Muscle layer of duodenum (tissue), 2 donors: ENCODE results near the gene DPP4.

Experiments
- H3K27ac ChIP-seq: one replicate; pipeline ENCODE4 v1.7.0; 2013; ENCODE audit warnings: mild to moderate bottlenecking, low read length
- H3K27me3 ChIP-seq: one replicate; pipeline ENCODE4 v1.7.0; 2013; ENCODE audit warnings: low read depth, mild to moderate bottlenecking, control low read depth, low read length
- H3K36me3 ChIP-seq, 2 donors: one replicate each; pipeline ENCODE4 v1.7.0; 2013; ENCODE audit warnings: low read length in 2 of 2, control low read depth in 1 of 2, mild to moderate bottlenecking in 1 of 2; ENCODE audit not compliant: insufficient read depth in 2 of 2, control insufficient read depth in 1 of 2
- H3K4me1 ChIP-seq, 2 donors: one replicate each; pipeline ENCODE4 v1.7.0; 2013; ENCODE audit warnings: low read length in 2 of 2, mild to moderate bottlenecking in 2 of 2, control low read depth in 1 of 2, moderate library complexity in 1 of 2; ENCODE audit not compliant: insufficient read depth in 2 of 2, control insufficient read depth in 1 of 2
- H3K4me3 ChIP-seq, 2 donors: one replicate each; pipeline ENCODE4 v1.7.0; 2013; ENCODE audit warnings: low read length in 2 of 2, low read depth in 1 of 2, mild to moderate bottlenecking in 1 of 2
- H3K9me3 ChIP-seq, 2 donors: one replicate each; pipeline ENCODE4 v1.7.0; 2013; ENCODE audit warnings: low read length in 2 of 2, control low read depth in 1 of 2, mild to moderate bottlenecking in 1 of 2; ENCODE audit not compliant: control insufficient read depth in 1 of 2
- donor health status: healthy.

The DPP4 gene

GRCh38 chr2:162069267-162069903, 4.6 kb downstream of the DPP4 start:
- Histone ChIP-seq H3K4me3 (no peak overlapping the region), H3K9me3 (no peaks in the 10 kb centered on the region), H3K4me1 (peaks cover 4 to 20% of the 10 kb centered on the region in 2 donors), H3K27me3 (no peaks in the 10 kb centered on the region), H3K36me3 (no peaks in the 10 kb centered on the region), H3K27ac (no peak overlapping the region)

- no peaks in the 10 kb centered on the region for H3K27me3 ChIP-seq
- H3K4me3 ChIP-seq: no peak overlapping the region
- H3K27ac ChIP-seq: no peak overlapping the region
- peaks cover 4 to 11% of the 10 kb centered on the region in 2 donors for H3K4me1 ChIP-seq
- no peaks in the 10 kb centered on the region for H3K9me3 ChIP-seq
- no peaks in the 10 kb centered on the region for H3K36me3 ChIP-seq
Measured at GRCh38 chr2:162067596-162067995, 6.4 kb downstream of the DPP4 start.

GRCh38 chr2:162065767-162066166, 8.2 kb downstream of the DPP4 start:
- H3K27ac ChIP-seq: no peak overlapping the region
- H3K4me3 ChIP-seq: no peak overlapping the region
- no peaks in the 10 kb centered on the region for H3K27me3 ChIP-seq
- H3K36me3 ChIP-seq: no peaks in the 10 kb centered on the region
- H3K4me1 ChIP-seq: no peaks in the 10 kb centered on the region
- H3K9me3 ChIP-seq: no peaks in the 10 kb centered on the region

DNA sequence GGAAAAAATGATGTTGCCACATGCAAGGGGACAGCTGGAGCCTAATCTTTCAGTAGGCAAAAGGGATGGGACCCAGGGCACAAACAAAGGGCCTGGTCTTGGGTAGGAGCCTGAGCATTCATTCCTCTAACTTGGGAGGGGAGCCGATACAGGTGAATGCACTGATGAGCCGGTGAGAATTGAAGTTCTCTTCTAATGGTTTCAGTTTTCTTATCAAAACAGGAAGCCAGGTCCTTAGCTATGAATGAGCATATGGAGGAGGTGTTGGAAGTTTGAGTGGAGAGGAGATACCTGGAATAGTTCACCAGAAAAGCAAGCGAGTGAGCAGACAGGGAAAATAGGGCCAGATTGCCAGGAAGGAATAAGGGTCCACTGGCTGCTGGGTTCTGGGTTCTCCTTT, 10.1 kb downstream of the DPP4 start:
- H3K27me3 ChIP-seq: no peaks in the 10 kb centered on the region
- H3K9me3 ChIP-seq: no peaks in the 10 kb centered on the region
- no peak overlapping the region for H3K27ac ChIP-seq
- no peaks in the 10 kb centered on the region for H3K36me3 ChIP-seq
- H3K4me3 ChIP-seq: no peak overlapping the region
- no peaks in the 10 kb centered on the region for H3K4me1 ChIP-seq

GRCh38 chr2:162063281-162063680, 10.7 kb downstream of the DPP4 start:
- H3K9me3 ChIP-seq: no peaks in the 10 kb centered on the region
- H3K4me3 ChIP-seq: no peak overlapping the region
- H3K27me3 ChIP-seq: no peaks in the 10 kb centered on the region
- no peaks in the 10 kb centered on the region for H3K4me1 ChIP-seq
- H3K36me3 ChIP-seq: no peaks in the 10 kb centered on the region
- H3K27ac ChIP-seq: no peak overlapping the region

DNA sequence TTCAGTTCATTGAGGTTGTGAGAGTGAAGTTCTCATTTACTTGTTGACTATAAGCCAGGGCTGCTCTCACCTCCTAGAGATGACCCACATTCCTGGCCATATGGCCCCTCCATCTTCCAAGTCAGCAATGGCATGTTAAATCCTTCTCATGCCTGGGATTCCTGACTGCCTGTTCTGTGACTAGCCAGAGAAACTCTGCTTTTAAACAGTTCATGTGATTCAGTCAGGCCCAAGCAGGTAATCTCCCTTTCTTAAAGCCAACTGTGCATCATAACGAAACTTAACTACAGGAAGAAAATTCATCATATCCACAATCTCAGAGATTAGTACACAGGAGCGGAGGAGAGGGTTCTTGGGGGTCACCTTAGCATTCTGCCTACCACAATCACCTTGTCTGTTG, 11.5 kb downstream of the DPP4 start:
- peaks cover under 1 to 2% of the 10 kb centered on the region in 2 donors for H3K9me3 ChIP-seq
- H3K36me3 ChIP-seq: no peaks in the 10 kb centered on the region
- no peaks in the 10 kb centered on the region for H3K4me1 ChIP-seq
- no peak overlapping the region for H3K27ac ChIP-seq
- no peaks in the 10 kb centered on the region for H3K27me3 ChIP-seq
- no peak overlapping the region for H3K4me3 ChIP-seq

- no peak overlapping the region for H3K4me3 ChIP-seq
- no peak overlapping the region for H3K27ac ChIP-seq
- no peaks in the 10 kb centered on the region for H3K27me3 ChIP-seq
- H3K4me1 ChIP-seq: no peaks in the 10 kb centered on the region
- peaks cover 10 to 13% of the 10 kb centered on the region in 2 donors for H3K9me3 ChIP-seq
- H3K36me3 ChIP-seq: no peaks in the 10 kb centered on the region
Measured at GRCh38 chr2:162061021-162061420, 13.0 kb downstream of the DPP4 start.

DNA sequence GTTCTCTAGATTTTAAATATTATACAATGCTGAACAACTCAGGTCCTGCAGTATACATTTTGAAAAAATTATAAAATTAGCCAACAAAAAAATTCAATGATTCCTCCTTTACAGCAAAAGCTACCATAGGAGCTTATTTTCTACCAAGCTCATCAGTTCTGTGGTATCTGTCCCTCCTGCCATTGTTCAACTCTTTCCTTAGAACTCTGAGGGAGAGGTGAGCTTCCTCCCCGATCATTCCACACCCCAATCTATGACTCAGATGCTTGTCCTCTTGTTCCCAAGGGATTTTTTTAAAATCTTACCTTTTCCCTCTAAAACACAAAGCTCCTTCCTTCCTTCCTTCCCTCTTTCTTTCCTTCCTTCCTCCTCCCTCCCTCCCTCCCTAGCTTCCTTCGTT, 13.5 kb downstream of the DPP4 start:
- H3K27me3 ChIP-seq: no peaks in the 10 kb centered on the region

DNA sequence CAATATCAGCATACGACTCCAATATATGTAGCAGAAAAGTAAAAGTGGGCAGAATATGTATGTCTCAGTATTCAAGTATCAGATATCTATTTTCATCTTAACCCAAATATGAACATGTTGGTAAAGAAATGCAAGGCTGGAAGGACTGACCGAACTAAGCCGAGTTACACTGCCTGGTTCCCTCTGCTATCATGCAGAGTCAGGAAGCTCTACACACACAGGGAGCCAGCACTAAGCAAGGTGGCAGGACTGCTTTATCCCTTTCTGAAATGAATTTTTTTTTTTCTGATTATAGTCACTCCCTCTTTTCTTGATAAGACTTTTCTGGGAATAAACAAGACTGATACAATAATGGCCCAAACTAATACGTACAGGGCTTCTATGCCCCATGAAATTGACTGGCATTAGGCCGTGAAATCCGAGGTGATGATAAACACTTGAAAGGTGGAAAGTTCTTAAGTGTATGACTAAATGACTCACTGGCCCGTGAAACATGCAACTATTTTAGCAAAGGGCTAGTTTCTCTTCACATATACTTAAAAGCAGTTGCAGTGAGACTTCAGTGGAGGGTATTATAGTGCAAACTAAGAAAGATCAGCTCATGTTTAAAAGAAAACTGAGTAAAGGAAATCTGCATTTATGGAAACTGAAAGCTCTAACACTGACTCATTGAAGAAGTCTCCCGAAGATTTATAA, 14.9 kb downstream of the DPP4 start:
- H3K27ac ChIP-seq: no peak overlapping the region
- H3K4me1 ChIP-seq: no peaks in the 10 kb centered on the region
- no peak overlapping the region for H3K4me3 ChIP-seq
- no peaks in the 10 kb centered on the region for H3K36me3 ChIP-seq
- peaks cover 10 to 13% of the 10 kb centered on the region in 2 donors for H3K9me3 ChIP-seq
- no peaks in the 10 kb centered on the region for H3K27me3 ChIP-seq

More for the DNA sequence above, 13.5 kb downstream of the DPP4 start:
- Histone ChIP-seq H3K4me3 (no peak overlapping the region), H3K9me3 (peaks cover 10 to 13% of the 10 kb centered on the region in 2 donors), H3K4me1 (no peaks in the 10 kb centered on the region), H3K27ac (no peak overlapping the region), H3K36me3 (no peaks in the 10 kb centered on the region)

- Histone ChIP-seq H3K4me1 (no peaks in the 10 kb centered on the region), H3K27ac (no peak overlapping the region), H3K36me3 (no peaks in the 10 kb centered on the region), H3K9me3 (peaks cover 10 to 13% of the 10 kb centered on the region in 2 donors), H3K4me3 (no peak overlapping the region), H3K27me3 (no peaks in the 10 kb centered on the region)
Measured at GRCh38 chr2:162057426-162057825, 16.6 kb downstream of the DPP4 start.

- Histone ChIP-seq H3K9me3 (peaks cover 10 to 13% of the 10 kb centered on the region in 2 donors), H3K27me3 (no peaks in the 10 kb centered on the region), H3K4me3 (no peak overlapping the region), H3K36me3 (no peaks in the 10 kb centered on the region), H3K27ac (no peak overlapping the region), H3K4me1 (no peaks in the 10 kb centered on the region)
Measured at GRCh38 chr2:162056796-162057399, 17.1 kb downstream of the DPP4 start.
